Activated CD4-positive, alpha-beta T cell treated with anti-CD3 and anti-CD28 coated beads for 1 hour (primary cell): ENCODE measurements around the gene IRAK2.
"Not testable (repeated sequence)": the region's sequence is repeated elsewhere in the genome, so short reads cannot be mapped to it uniquely, and the experiment has no call there.

Source experiments
- DNase-seq: peaks from one replicate; pipeline ENCODE4 v3.0.0-alpha.2; 2020

IRAK2 gene

GRCh38 chr3:10164546-10165393 lies at the start of gene IRAK2:
Gene IRAK2, plus strand, starts transcription at chr3:10164919. Its CDS starts 36 bp downstream, at chr3:10164955.
- peak; percentile 43 for DNase-seq

- DNase-seq = peak; percentile 91
These were observed 49.2 kb upstream of the IRAK2 start, which contains the start of gene BRK1 for GRCh38 chr3:10115326-10116137. Gene BRK1, plus strand, starts transcription at chr3:10115675. Its CDS starts 27 bp downstream, at chr3:10115702.

GRCh38 chr3:10116138-10116460 lies 48.6 kb upstream of the IRAK2 start:
- no peak for DNase-seq

- no peak for DNase-seq
These were observed 47.8 kb upstream of the IRAK2 start for GRCh38 chr3:10116928-10117327.

- no peak for DNase-seq
These were observed 45.3 kb upstream of the IRAK2 start for GRCh38 chr3:10119376-10119775.

GRCh38 chr3:10121064-10121463 lies 43.7 kb upstream of the IRAK2 start:
- DNase-seq = no peak

- DNase-seq = no peak
These were observed 42.0 kb upstream of the IRAK2 start for GRCh38 chr3:10122724-10123123.

- DNase-seq = not testable (repeated sequence)
These were observed 28.8 kb upstream of the IRAK2 start for GRCh38 chr3:10135872-10136271.

- no peak for DNase-seq
These were observed 28.2 kb upstream of the IRAK2 start for GRCh38 chr3:10136426-10137005.

- no peak for DNase-seq
These were observed 27.5 kb upstream of the IRAK2 start for GRCh38 chr3:10137178-10137577.

GRCh38 chr3:10140996-10141546 lies 23.6 kb upstream of the IRAK2 start:
- DNase-seq = no peak

GRCh38 chr3:10142707-10143560 lies 21.8 kb upstream of the IRAK2 start:
- DNase-seq = no peak

GRCh38 chr3:10145685-10146084 lies 19.0 kb upstream of the IRAK2 start:
- DNase-seq = no peak

GRCh38 chr3:10149226-10149625 lies 15.5 kb upstream of the IRAK2 start:
- DNase-seq = no peak

- no peak for DNase-seq
These were observed 13.7 kb upstream of the IRAK2 start for GRCh38 chr3:10150987-10151386.

GRCh38 chr3:10154335-10155122 lies 10.2 kb upstream of the IRAK2 start:
- no peak for DNase-seq

- no peak for DNase-seq
These were observed 9.6 kb upstream of the IRAK2 start for GRCh38 chr3:10155123-10155472.

- no peak for DNase-seq
These were observed 9.1 kb upstream of the IRAK2 start for GRCh38 chr3:10155658-10156057.

GRCh38 chr3:10157031-10157430 lies 7.7 kb upstream of the IRAK2 start:
- no peak for DNase-seq

- not testable (repeated sequence) for DNase-seq
These were observed 6.2 kb upstream of the IRAK2 start for GRCh38 chr3:10158555-10158954.

- no peak for DNase-seq
These were observed 4.4 kb upstream of the IRAK2 start for GRCh38 chr3:10160346-10160745.

- no peak for DNase-seq
These were observed 3.8 kb upstream of the IRAK2 start for GRCh38 chr3:10160925-10161324.
